CD4-positive, alpha-beta T cell treated with Interleukin-15 for 1 hour (primary cell): ENCODE results near the gene FAF1.
A peak's percentile ranks its signal among the peaks of the same experiment; 100 is the strongest.
"Not testable (repeated sequence)": the region's sequence is repeated elsewhere in the genome, so short reads cannot be mapped to it uniquely, and the experiment has no call there.

Experiments used
- DNase-seq: peaks from one replicate; pipeline ENCODE4 v3.0.0-alpha.2; 2020

Gene FAF1

GRCh38 chr1:50959913-50960844 is at the start of gene FAF1:
Gene FAF1 (minus strand): TSS chr1:50960267. CDS start chr1:50959811, 456 bp downstream.
- peak; percentile 97 for DNase-seq

DNA sequence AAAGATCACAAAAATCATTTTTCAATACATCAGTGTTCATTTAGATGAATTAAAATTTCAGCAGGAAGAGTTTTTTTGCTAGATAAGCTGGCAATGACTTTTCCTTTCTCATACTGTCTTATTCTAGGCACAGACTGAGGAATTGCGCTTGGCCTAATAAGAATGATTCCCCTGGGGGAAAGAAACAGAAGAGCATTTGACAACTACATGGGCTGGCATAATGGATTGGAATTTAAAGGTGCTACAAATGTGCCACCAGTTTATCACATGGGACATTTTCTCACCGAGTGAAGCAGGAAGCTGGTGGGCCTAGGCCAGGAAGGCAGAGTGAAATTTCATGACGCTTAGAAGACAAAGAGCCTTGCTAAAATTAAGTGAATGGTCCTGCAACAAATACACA is 49.3 kb upstream of the FAF1 start:
- DNase-seq: no peak

DNA sequence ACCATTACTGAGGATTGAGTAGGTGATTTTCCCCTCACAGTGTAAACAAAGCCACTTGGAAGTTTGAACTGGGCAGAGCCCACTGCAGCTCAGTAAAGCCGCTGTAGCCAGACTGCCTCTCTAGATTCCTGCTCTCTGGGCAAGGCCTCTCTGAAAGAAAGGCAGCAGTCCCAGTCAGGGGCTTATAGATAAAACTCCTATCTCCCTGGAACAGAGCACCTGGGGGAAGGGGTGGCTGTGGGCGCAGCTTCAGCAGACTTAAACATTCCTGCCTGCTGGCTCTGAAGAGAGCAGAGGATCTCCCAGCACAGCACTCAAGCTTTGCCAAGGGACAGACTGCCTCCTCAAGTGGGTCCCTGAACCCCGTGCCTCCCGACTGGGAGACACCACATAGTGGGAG is 45.5 kb upstream of the FAF1 start:
- DNase-seq: not testable (repeated sequence)

- no peak for DNase-seq
Measured at GRCh38 chr1:51002516-51002915, 42.4 kb upstream of the FAF1 start.

GRCh38 chr1:51000651-51001050 is 40.6 kb upstream of the FAF1 start:
- DNase-seq: no peak

DNA sequence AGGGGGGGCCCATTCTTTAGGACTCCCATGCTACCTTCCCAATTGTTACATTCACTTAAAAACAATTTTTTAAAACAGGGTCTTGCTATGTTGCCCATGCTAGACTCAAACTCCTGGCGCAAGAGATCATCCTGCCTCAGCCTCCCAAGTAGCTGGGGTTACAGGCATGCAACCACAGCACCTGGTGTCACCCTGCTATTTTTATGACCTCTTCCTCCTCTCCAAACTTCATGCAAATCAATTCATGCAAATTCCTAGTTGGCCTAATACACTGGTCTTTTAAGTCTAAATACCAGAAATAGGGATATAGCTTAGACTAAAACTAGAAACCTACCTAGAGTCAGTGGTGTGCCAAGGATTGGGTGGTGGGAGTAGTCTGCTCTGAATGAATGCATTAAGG is 40.1 kb upstream of the FAF1 start:
- no peak for DNase-seq

DNA sequence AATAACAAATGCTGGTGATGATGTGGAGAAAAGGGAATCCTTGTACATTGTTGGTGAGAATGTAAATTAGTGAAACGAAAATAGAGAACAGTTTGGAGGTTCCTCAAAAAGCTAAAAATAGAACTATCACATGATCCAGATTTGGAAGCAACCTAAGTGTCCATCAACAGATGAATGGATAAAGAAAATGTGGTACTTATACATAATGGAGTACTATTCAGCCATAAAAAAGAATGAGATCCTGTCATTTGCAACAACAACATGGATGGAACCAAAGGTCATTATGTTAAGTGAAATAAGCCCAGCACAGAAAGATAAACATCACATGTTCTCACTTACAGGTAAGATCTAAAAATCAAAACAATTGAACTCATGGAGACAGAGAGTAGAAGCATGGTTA is 39.3 kb upstream of the FAF1 start:
- not testable (repeated sequence) for DNase-seq

- no peak for DNase-seq
Measured at GRCh38 chr1:50996083-50996482, 36.0 kb upstream of the FAF1 start.

- no peak for DNase-seq
Measured at GRCh38 chr1:50995651-50996050, 35.6 kb upstream of the FAF1 start.

DNA sequence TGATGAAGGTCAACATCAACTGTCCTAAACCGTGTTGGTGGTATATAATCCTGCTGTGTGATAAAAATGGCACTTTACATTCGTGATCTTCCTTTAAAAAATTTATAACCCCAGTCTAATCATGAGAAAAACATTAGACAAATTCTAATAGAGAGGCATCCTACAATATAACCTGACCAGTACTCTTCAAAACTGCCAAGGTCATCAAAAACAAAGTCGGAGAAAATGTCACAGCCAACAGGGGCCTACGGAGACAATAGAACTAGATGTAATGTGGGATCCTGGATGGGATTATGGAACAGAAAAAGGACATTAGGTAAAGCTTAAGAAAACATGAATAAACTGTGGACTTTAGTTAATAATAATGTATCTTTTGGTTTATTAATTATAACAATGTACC is 34.9 kb upstream of the FAF1 start:
- no peak for DNase-seq

GRCh38 chr1:50993645-50994044 is 33.6 kb upstream of the FAF1 start:
- no peak for DNase-seq

- no peak for DNase-seq
Measured at GRCh38 chr1:50992532-50993318, 32.7 kb upstream of the FAF1 start.

GRCh38 chr1:50989694-50990093 is 29.6 kb upstream of the FAF1 start:
- DNase-seq: no peak

GRCh38 chr1:50986653-50987052 is 26.6 kb upstream of the FAF1 start:
- DNase-seq: no peak

DNA sequence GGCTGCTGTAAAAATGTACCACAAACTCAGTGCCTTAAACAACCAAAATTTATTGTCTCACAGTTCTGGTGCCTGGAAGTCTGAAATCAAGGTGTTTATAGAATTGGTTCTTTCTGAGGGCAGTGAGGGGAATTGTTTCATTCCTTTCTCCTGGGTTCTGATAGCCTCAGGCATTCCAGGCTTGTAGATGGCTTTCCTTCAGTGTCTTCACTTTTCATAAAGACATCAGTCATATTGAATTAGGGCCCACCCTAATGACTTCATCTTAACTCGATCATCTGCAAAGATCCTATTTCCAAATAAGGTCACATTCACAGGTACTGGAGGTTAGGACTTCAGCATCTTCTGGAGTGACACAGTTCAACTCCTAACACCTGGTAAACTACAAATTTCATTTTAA is 25.0 kb upstream of the FAF1 start:
- DNase-seq: no peak

GRCh38 chr1:50983219-50983802 is 23.2 kb upstream of the FAF1 start:
- DNase-seq: no peak

DNA sequence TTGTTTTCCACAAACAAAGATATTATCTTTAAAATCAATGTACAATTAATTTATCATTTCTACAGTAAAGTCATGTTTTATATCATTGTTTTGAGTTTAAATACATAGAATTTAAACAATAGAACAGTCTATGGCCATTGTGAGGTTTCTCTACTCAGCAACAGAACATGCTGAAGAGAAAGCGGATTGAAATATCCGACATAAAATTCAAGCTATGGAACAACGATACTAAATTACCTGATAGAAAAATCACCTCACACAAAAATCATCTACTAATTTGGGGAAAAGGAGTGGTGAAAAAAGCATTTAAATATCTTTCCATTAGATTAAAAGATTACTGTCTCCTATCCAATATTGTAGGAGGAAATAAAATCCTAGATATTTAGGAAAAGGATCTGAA is 22.5 kb upstream of the FAF1 start:
- DNase-seq: no peak

GRCh38 chr1:50981741-50982140 is 21.7 kb upstream of the FAF1 start:
- DNase-seq: no peak

DNA sequence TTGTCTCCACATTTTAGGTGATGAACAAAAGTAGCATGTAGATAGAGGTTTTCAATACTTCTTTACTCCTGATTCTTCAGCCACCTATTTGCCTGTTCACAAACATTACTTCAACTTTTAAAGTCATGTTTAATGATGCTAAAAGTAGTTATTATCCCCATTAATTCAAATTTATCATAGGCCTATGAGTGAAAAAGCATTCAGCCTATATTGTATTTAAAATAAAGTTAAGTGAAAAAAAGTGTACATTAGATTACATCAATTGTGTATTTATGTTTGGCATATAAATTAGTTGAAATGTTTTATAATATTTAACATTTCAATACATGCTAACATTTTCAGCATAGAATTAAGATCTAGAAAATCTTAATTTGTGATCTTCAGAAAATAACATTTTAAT is 20.4 kb upstream of the FAF1 start:
- no peak for DNase-seq

GRCh38 chr1:50979937-50980336 is 19.9 kb upstream of the FAF1 start:
- DNase-seq: no peak

GRCh38 chr1:50978852-50979781 is 19.1 kb upstream of the FAF1 start:
- DNase-seq: no peak

DNA sequence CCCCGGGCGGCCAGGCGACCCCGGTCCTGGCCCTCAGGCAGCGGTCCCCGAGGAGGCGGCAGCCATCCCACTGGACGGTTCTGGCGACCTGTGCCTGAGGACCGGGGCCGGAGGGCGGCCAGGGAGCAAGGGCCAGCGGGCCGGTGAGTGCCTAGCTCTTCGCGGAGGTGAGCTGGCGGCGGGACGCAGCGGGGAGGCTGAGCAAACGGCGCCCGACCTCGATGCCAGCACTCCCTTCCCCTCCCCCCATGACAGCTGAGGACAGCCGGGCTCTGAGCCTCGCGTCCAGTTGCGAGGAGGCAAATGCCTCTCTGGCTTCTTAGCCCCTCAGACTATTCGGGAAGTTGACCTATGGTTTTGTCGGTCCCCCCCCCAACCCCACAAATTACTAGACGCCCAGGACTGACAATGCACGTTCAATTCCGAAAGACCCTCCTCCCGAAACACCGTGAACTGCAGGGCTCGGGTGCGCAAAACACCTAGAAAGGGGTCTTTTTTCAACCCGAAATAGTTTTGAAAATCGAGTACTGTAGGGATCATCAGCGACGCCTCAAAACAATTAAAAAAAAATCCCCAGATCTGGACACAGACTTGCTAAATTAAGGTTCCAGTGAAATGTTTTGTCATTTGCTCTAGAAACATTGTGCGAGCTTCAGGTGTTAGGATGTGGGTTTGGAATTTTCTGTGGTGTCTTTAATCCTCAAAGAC is 18.2 kb upstream of the FAF1 start:
- peak; percentile 25 for DNase-seq
